ENCODE results near the gene KDM4C.

The KDM4C gene

DNA sequence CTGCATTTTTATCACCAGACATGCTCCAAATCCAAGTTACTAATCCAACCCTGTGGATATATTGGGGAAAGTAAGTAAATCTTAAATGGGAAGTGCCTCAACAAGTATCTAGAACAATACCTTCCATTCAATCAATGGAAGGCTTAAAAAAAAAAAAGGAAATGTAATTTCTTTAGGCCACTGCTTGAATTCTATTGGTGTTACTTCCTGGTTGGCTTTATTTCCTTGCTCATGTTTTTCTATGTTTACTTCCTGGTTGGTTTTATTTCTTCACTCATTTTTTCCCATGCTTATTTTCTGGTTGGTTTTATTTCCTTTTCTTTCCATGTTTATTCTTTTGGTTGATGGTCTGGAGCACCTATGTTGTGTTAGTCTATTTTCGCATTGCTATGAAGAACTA, 363.9 kb downstream of the KDM4C start:
- TF ChIP-seq, protein P1, sequence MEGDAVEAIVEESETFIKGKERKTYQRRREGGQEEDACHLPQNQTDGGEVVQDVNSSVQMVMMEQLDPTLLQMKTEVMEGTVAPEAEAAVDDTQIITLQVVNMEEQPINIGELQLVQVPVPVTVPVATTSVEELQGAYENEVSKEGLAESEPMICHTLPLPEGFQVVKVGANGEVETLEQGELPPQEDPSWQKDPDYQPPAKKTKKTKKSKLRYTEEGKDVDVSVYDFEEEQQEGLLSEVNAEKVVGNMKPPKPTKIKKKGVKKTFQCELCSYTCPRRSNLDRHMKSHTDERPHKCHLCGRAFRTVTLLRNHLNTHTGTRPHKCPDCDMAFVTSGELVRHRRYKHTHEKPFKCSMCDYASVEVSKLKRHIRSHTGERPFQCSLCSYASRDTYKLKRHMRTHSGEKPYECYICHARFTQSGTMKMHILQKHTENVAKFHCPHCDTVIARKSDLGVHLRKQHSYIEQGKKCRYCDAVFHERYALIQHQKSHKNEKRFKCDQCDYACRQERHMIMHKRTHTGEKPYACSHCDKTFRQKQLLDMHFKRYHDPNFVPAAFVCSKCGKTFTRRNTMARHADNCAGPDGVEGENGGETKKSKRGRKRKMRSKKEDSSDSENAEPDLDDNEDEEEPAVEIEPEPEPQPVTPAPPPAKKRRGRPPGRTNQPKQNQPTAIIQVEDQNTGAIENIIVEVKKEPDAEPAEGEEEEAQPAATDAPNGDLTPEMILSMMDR (IDR thresholded peaks at IDR 0.05; ENCODE audit: insufficient read depth, low read length, poor library complexity, severe bottlenecking) = no peak

DNA sequence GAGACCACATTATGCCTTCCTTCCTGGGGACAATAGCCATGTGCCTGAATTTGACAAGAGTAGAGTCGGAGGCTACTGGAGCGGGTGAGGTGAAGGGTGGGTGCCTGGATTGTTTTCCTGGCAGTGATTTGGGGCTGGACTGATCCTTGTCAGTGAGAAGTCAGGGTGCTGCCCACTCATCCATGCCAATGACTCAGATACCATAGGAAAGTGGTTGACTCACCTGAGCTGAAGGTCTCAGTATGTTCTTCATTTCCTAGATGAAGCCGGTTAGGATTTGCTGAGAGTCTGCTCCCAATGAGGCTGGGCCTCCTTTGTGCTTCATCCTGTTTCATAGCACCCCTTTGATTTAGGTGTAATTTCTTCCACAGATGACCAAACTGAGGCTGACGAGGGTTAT, 366.0 kb downstream of the KDM4C start:
- Histone ChIP-seq H3K36me3 (ENCODE audit: control insufficient read depth, insufficient read depth, low read length) (peaks cover 1% of the 10 kb centered on the region), H3K4me3 (replicated peaks; ENCODE audit: low read depth, low read length) (no peak overlapping the region), H3K27me3 (replicated peaks; ENCODE audit: control insufficient read depth, insufficient read depth, low read length) (no peaks in the 10 kb centered on the region)
- no peak for DNase-seq (ENCODE audit: extremely low read depth, insufficient read length)
- TF ChIP-seq, protein P1 (IDR thresholded peaks at IDR 0.05; ENCODE audit: insufficient read depth, low read length, poor library complexity, severe bottlenecking) = no peak

More for the DNA sequence above, 363.9 kb downstream of the KDM4C start:
- H3K27me3 ChIP-seq (replicated peaks; ENCODE audit: control insufficient read depth, insufficient read depth, low read length) = no peaks in the 10 kb centered on the region
- H3K4me3 ChIP-seq (replicated peaks; ENCODE audit: low read depth, low read length) = no peak overlapping the region
- peaks cover 1% of the 10 kb centered on the region for H3K36me3 ChIP-seq (ENCODE audit: control insufficient read depth, insufficient read depth, low read length)
- DNase-seq (ENCODE audit: extremely low read depth, insufficient read length) = no peak

DNA sequence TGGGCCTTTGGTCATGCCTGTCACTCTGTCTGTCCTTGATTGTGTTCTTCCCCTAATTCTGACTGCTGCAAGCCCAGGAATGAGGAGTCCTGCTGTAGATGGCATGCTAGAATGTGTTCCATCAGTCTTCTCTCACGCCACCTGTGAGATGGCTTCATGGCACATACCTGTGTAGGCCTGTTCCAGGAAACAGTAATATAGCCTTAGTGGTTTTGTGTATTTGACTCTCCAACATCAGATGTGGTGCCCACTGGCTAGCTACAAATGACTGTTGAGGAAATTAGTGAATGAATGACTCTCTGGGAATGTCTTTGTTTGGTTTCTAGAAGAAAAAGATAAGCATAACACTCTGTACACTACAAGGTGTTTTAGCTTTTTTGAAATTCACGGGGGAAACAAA, 367.5 kb downstream of the KDM4C start:
- TF ChIP-seq, protein P1 (IDR thresholded peaks at IDR 0.05; ENCODE audit: insufficient read depth, low read length, poor library complexity, severe bottlenecking) = no peak
- Histone ChIP-seq H3K36me3 (ENCODE audit: control insufficient read depth, insufficient read depth, low read length) (peaks cover 1% of the 10 kb centered on the region), H3K27me3 (replicated peaks; ENCODE audit: control insufficient read depth, insufficient read depth, low read length) (no peaks in the 10 kb centered on the region), H3K4me3 (replicated peaks; ENCODE audit: low read depth, low read length) (no peak overlapping the region)
- no peak for DNase-seq (ENCODE audit: extremely low read depth, insufficient read length)

DNA sequence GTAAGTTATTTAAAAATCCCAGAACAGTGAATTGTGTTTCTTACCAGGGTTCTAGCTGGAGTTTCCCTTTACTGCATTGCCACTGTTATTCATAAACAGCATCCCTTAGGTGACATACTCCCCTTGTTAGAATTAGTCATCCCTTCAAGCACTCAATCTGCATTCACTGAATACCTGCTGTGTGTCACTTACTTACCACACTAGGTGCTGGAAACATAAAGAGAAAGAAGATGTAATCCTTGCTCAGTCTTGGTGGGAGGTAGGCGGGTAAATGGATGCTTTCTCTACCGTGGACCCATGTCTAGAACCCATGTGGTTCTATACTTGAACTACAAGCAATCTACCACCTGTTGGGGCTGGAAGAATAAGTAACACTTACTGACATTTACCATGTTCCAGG, 371.6 kb downstream of the KDM4C start:
- Histone ChIP-seq H3K4me3 (replicated peaks; ENCODE audit: low read depth, low read length) (no peak overlapping the region), H3K27me3 (replicated peaks; ENCODE audit: control insufficient read depth, insufficient read depth, low read length) (no peaks in the 10 kb centered on the region), H3K36me3 (ENCODE audit: control insufficient read depth, insufficient read depth, low read length) (peaks cover 4% of the 10 kb centered on the region)
- no peak for DNase-seq (ENCODE audit: extremely low read depth, insufficient read length)
- TF ChIP-seq, protein P1 (IDR thresholded peaks at IDR 0.05; ENCODE audit: insufficient read depth, low read length, poor library complexity, severe bottlenecking) = no peak

DNA sequence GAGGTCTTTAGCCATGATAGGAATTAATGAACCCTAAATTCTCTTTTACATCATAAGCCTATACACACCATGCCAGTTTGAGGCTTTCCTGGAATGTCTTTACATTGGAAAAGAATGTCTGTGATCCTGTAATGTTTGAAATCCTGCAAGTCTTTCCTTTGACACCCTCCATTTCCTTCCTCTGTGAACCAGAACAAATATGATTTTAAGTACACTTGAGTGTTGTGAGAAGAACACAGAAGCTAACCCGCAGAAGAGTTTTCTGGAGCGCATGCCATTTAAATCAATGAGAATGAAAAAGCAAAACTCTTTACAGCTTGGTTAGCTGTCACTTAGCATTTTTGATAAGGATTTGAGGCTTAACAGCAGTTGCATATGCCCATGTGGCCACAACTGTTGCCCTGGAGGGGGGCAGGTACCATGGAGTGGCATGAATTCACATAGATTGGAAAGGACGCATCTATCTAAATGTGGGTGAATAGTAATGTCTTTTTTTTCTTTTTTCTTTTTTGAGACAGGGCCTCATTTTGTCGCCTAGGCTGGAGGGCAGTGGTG, 372.6 kb downstream of the KDM4C start:
- no peak overlapping the region for H3K4me3 ChIP-seq (replicated peaks; ENCODE audit: low read depth, low read length)
- DNase-seq (ENCODE audit: extremely low read depth, insufficient read length) = no peak
- TF ChIP-seq, protein P1 (IDR thresholded peaks at IDR 0.05; ENCODE audit: insufficient read depth, low read length, poor library complexity, severe bottlenecking) = no peak
- no peaks in the 10 kb centered on the region for H3K27me3 ChIP-seq (replicated peaks; ENCODE audit: control insufficient read depth, insufficient read depth, low read length)
- peaks cover 3% of the 10 kb centered on the region for H3K36me3 ChIP-seq (ENCODE audit: control insufficient read depth, insufficient read depth, low read length)

DNA sequence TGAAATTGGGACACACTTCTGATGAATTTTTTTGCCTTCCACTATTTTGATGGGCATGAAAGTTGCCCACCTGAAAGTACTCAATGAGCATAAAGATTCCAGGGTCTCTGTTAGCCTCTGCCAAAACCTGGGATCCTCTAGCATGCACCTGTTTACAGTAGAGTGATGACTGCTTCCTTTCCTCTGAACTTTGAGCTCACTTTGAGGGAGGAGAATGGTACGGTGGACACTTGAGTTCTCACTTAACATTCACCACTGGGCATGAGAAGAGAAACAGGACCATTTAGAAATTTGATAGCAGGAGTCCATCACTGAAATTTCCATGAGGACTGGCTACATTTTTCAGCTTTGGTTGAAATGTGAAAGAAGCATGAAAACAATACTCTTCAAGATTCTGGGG, 374.8 kb downstream of the KDM4C start:
- no peaks in the 10 kb centered on the region for H3K27me3 ChIP-seq (replicated peaks; ENCODE audit: control insufficient read depth, insufficient read depth, low read length)
- TF ChIP-seq, protein P1 (IDR thresholded peaks at IDR 0.05; ENCODE audit: insufficient read depth, low read length, poor library complexity, severe bottlenecking) = no peak
- no peak overlapping the region for H3K4me3 ChIP-seq (replicated peaks; ENCODE audit: low read depth, low read length)
- DNase-seq (ENCODE audit: extremely low read depth, insufficient read length) = no peak
- peaks cover 3% of the 10 kb centered on the region for H3K36me3 ChIP-seq (ENCODE audit: control insufficient read depth, insufficient read depth, low read length)

Measured in GM06990 (cell line).